H1 (cell line): ENCODE results near the gene KIF26B. TPM values are rescaled to one million over a fixed set of nuclear protein-coding genes. Genes with fewer than 3 reads are reported as not detected.

ENCODE experiments used
- KDM5A ChIP-seq: fragments of 200-600 bp; IDR thresholded peaks from 2 replicates; pipeline ENCODE4 v1.7.1; 2012; ENCODE audit warnings: mild to moderate bottlenecking, low read length, inconsistent platforms, mixed read lengths
- polyA plus RNA-seq, 7 experiments: library from polyadenylated mRNA; depleted of rRNA in 3 of 7; stranded (reverse) in 5 of 7; unstranded in 2 of 7; fragments of >200 nt in 5 of 7; fragments of 200-250 nt in 2 of 7; gene quantifications; 1 replicate in 5 of 7; 2 replicates in 1 of 7; 4 replicates in 1 of 7; pipeline versions ENCODE4 v1.2.1 to v1.2.3, GENCODE V29; 2011 to 2013; ENCODE audit warnings: missing spikeins in 2 of 7, mixed read lengths in 2 of 7
- total RNA-seq: library from RNA; stranded (reverse); fragmentation: NEBNext Ultra II Directional; extraction: Animal tissue kit (Norgen Biotek cat#: 25700); gene quantifications from 2 replicates; pipeline ENCODE4 v1.2.1, GENCODE V29; 2021

KIF26B gene
- total and polyA plus RNA-seq, 2 of the 8 experiments (the other 6 are each of a cell fraction or from before 2014, with no cell fraction given) = 0.06 to 0.28 TPM

GRCh38 chr1:245207801-245208200 is 53.0 kb downstream of the KIF26B start (continued):
- no peak for TF ChIP-seq KDM5A
